HG02763 (cell line): ENCODE measurements around the gene HADH.
"Not testable (repeated sequence)": the region's sequence is repeated elsewhere in the genome, so short reads cannot be mapped to it uniquely, and the experiment has no call there.

ENCODE experiments used
- ATAC-seq: cut with Tn5 transposase; IDR thresholded peaks from one replicate; pipeline ENCODE4 v1.9.1; 2021; ENCODE audit warnings: mild to moderate bottlenecking, moderate library complexity; ENCODE audit not compliant: unreplicated experiment

The HADH gene

GRCh38 chr4:107994894-107995293, 5.2 kb downstream of the HADH start:
- no peak for ATAC-seq

GRCh38 chr4:107996949-107997788, 7.5 kb downstream of the HADH start:
- ATAC-seq, result no peak

DNA sequence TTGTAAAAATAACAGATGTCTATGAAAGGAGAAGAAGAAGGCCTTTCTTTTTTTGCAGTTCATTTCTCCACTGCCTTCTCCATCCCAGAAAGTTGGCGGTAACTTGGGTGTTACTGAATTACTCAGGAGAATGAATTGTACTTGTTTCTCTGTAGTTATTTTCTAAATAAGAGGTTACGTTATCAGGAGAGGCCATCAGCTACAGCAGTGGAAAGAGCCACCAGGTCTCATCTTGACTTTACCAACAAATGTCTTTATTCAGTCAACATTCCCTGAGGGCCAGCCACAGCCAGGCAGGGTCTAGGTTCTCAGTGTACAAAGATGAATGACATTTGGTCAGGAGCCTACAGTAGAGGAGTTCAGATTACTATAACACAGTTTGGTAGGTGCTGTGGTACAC, 8.1 kb downstream of the HADH start:
- no peak for ATAC-seq

- ATAC-seq, result no peak
Measured at GRCh38 chr4:107999932-108000539, 10.3 kb downstream of the HADH start.

- no peak for ATAC-seq
Measured at GRCh38 chr4:108001540-108002135, 11.9 kb downstream of the HADH start.

DNA sequence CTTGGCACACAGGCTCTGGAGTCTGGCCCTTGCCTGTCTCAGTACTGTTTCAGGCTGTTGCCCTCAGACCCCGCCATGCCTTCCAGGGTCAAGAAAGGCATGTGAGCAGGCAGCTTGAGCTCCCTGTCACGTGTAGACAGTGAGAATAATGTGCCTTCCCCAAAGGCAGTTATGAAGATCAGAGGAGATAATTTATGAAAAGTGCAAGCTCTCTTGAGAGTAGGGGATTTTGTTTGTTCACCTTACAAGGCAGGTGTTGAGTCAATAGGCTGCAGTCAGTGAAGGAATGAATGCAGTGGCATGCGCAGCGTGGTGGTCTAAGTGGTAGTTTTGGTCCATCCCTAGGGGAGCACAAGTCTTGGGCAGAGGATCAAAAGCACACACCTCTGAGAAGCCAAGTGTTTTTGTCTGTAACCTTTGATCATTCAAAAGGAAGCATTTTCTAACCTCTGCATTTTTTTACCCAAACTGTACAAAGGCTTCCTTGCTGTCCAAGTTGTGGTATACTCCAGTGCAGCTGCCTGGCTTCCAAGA, 14.4 kb downstream of the HADH start:
- no peak for ATAC-seq

- ATAC-seq, result no peak
Measured at GRCh38 chr4:108004646-108005045, 15.0 kb downstream of the HADH start.

- ATAC-seq, result no peak
Measured at GRCh38 chr4:108005807-108006206, 16.1 kb downstream of the HADH start.

DNA sequence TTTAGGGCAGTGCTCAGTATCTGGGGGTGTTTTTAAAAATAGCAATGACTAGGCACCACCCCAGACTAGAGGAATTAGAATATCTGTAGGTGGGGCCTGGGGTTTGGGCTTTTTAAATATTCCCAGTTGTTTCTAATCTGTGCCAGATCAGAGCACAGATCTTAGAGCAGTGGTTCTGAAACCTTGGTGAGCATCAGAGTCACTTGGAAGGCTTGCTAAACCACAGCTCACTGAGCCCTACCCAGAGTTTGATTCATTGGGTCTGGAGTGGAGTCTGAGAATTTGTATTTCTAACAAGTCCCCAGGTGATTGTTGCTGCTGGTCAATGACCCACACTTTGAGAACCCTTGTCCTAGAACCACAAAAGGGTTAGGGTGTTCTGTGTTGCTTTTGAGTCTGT, 16.7 kb downstream of the HADH start:
- ATAC-seq, result no peak

GRCh38 chr4:108007984-108008383, 18.3 kb downstream of the HADH start:
- ATAC-seq, result no peak

GRCh38 chr4:108008721-108009120, 19.0 kb downstream of the HADH start:
- ATAC-seq, result no peak

- no peak for ATAC-seq
Measured at GRCh38 chr4:108010167-108010566, 20.5 kb downstream of the HADH start.

GRCh38 chr4:108012382-108012781, 22.7 kb downstream of the HADH start:
- ATAC-seq, result not testable (repeated sequence)

GRCh38 chr4:108013327-108013726, 23.6 kb downstream of the HADH start:
- ATAC-seq, result no peak

DNA sequence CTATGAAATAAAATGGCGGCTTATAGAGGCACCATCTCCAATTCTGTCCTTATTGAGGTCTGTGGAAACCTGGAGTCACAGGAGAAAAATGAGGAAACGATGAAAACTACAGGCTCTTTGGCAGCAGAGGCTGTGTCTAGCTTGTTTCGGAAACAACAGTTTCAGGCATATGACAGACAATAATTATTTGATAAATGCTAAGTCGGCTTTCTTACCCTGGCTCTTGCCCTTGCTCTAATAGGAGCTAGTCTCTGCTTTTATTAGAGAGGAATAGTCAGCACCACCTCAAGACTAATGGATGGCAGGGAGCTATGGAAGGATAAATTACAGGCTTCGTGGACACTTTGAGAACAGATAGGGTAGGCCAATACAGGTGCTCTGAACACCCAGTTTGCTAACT, 24.3 kb downstream of the HADH start:
- no peak for ATAC-seq

GRCh38 chr4:108018040-108018883, 28.6 kb downstream of the HADH start:
- ATAC-seq, result peak; percentile 87

- no peak for ATAC-seq
Measured at GRCh38 chr4:108018884-108019187, 29.1 kb downstream of the HADH start.

DNA sequence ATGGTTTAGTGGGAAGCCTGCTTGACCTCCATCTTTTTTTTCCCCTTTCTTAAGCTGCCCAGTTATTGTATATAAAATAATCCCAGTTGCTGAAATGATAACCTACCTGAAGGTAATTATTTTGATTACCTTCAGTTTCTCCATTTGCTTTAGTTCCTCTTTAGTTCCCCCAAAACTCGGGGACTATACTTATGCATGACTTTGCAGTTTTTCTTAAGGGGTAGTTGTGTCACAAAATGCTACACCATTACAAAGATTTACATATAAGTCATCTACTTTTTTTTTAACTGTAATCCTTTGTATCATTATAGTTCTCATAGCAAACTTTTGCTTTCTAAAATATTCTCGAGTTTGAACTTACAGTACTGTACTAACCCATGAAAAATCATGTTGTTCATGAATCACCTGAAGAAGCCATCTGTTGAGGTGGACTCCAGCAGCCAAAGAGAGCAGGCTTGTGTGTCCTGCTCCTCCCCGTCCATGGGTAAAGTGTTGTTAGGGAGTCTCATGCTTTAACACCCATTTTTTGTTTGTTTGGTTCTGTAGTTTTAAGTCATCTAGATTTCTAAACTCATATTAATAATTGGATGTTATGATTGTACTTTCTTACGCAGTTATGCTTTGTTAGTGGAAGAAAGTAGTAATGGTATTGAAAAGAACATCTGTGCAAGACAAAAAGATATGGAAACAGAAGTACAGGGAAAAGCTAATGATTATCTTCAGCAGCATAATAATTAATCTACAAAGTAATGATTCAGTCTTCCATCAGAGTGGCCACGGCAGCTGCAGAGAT, 34.6 kb downstream of the HADH start:
- ATAC-seq, result no peak

DNA sequence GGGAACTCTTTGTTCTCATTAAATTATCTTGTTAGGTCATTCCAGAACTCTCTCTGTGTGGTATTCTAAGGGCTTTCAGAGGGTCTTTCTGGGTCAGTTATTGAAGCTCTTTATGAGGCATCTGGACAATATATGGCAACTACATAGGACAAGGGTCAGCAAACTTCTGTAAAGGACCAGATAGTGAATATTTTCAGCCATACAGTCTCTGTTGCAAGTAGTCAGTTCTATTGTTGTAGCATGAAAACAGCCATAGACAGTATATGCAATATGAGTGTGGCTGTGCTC, 35.1 kb downstream of the HADH start:
- no peak for ATAC-seq

DNA sequence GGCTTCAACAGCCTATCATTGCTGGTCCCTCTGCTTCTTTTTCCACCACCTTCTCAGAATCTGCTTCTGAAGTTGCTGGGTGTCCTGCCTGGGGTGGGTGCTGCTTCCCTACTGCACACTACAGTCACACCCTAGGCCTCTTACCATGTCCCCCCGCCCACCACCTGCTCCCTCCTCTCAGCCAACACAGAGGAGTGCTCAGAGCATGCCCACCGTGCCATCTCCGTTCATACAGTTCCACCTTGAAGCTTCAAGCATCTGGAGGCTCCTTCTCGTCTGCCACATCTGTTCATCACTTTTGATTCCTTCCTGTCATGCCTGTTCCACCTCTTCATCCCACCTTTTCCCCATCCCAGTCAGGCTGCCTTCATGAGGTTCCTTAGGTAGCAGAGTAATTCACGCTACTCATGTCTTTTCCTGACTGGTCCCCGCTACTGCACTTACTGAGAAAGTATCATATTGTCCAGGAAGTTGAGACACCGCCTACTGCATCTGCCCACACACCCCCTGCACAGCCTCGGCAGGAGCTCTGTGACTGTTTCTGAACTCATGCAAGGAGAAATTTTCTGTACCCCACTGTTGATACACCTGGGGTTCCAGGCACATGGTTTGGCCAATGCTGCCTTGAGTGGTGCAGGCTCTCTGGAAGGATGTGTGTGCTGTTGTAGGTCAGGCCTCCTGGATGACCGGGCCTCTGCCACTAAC, 39.5 kb downstream of the HADH start:
- no peak for ATAC-seq
